ENCODE data around the gene FUT4. TPM values are rescaled to one million over a fixed set of nuclear protein-coding genes. Genes with fewer than 3 reads are reported as not detected.

The FUT4 gene
- total RNA-seq, 1 experiment from 2014 or later = 7.7 TPM

- DNase-seq (ENCODE audit: low spot score) (no peak), ATAC-seq (no peak)
- POLR2A ChIA-PET = interaction anchor here (1.1 kb wide), 1 partner anchor 10 kb away, joined by 3 read pairs; no protein-coding TSS in a partner anchor
- TF ChIP-seq TP53 (CRISPR knock-in tag; IDR thresholded peaks at IDR 0.05) (no peak), SP1 (CRISPR knock-in tag; conservative IDR thresholded peaks at IDR 0.05) (no peak), ARID4B (CRISPR knock-in tag; IDR thresholded peaks at IDR 0.05; ENCODE audit: borderline replicate concordance) (no peak), NFATC4 (CRISPR knock-in tag; IDR thresholded peaks at IDR 0.05) (no peak), ZNF121 (CRISPR knock-in tag; IDR thresholded peaks at IDR 0.05) (no peak)
- TF ChIP-seq, protein P1, sequence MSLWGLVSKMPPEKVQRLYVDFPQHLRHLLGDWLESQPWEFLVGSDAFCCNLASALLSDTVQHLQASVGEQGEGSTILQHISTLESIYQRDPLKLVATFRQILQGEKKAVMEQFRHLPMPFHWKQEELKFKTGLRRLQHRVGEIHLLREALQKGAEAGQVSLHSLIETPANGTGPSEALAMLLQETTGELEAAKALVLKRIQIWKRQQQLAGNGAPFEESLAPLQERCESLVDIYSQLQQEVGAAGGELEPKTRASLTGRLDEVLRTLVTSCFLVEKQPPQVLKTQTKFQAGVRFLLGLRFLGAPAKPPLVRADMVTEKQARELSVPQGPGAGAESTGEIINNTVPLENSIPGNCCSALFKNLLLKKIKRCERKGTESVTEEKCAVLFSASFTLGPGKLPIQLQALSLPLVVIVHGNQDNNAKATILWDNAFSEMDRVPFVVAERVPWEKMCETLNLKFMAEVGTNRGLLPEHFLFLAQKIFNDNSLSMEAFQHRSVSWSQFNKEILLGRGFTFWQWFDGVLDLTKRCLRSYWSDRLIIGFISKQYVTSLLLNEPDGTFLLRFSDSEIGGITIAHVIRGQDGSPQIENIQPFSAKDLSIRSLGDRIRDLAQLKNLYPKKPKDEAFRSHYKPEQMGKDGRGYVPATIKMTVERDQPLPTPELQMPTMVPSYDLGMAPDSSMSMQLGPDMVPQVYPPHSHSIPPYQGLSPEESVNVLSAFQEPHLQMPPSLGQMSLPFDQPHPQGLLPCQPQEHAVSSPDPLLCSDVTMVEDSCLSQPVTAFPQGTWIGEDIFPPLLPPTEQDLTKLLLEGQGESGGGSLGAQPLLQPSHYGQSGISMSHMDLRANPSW (CRISPR knock-in tag; conservative IDR thresholded peaks at IDR 0.05; ENCODE audit: low read depth) = no peak
- no peaks in the 10 kb centered on the region for H3K4me1 Mint-ChIP-seq
- CTCF ChIA-PET = interaction anchor here (1.4 kb wide), 1 partner anchor 382 kb away, joined by 3 read pairs; no protein-coding TSS in a partner anchor
- no peaks in the 10 kb centered on the region for H3K9me3 Mint-ChIP-seq
- H3K4me3 Mint-ChIP-seq = no peak overlapping the region
- H3K27ac Mint-ChIP-seq = no peak overlapping the region
- H3K36me3 Mint-ChIP-seq = no peaks in the 10 kb centered on the region
- peaks cover 12% of the 10 kb centered on the region; the same call in 1 of the 2 replicates for H3K27me3 Mint-ChIP-seq (ENCODE audit: low read depth)
Observed at GRCh38 chr11:94586546-94586945, 42.8 kb downstream of the FUT4 start.

DNA sequence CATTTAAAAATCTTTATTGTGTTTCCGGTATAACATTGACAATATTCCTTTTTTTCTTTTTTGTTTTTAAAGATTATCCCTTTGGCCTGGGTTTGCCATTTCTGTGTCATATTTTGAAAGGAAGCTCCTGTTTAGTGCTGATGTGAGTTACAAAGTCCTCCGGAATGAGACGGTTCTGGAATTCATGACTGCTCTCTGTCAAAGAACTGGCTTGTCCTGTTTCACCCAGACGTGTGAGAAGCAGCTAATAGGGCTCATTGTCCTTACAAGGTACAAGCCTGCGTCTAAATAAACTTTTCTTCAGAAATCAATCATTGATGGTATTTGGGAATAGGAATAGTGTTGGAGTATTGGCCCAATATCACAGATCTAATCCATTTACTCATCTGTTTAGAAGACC, 43.3 kb downstream of the FUT4 start:
- Mint-ChIP-seq H3K4me3 (no peak overlapping the region), H3K27ac (no peak overlapping the region), H3K36me3 (no peaks in the 10 kb centered on the region)

More for the DNA sequence above, 43.3 kb downstream of the FUT4 start:
- TF ChIP-seq ZNF671 (CRISPR knock-in tag; IDR thresholded peaks at IDR 0.05) (no peak), MYBL2 (CRISPR knock-in tag; IDR thresholded peaks at IDR 0.05) (no peak), CTCF (IDR thresholded peaks at IDR 0.05) (no peak), ZBTB43 (CRISPR knock-in tag; IDR thresholded peaks at IDR 0.05) (no peak), FOXJ3 (CRISPR knock-in tag; IDR thresholded peaks at IDR 0.05; ENCODE audit: borderline replicate concordance) (no peak), HMGA2 (CRISPR knock-in tag; IDR thresholded peaks at IDR 0.05) (no peak), ZBTB21 (CRISPR knock-in tag; IDR thresholded peaks at IDR 0.05; ENCODE audit: borderline replicate concordance) (no peak), ZNF232 (CRISPR knock-in tag; IDR thresholded peaks at IDR 0.05) (no peak), PREB (CRISPR knock-in tag; IDR thresholded peaks at IDR 0.05; ENCODE audit: borderline replicate concordance) (no peak), ESRRA (CRISPR knock-in tag; IDR thresholded peaks at IDR 0.05; ENCODE audit: borderline replicate concordance) (no peak), ZNF425 (CRISPR knock-in tag; conservative IDR thresholded peaks at IDR 0.05) (no peak), TP53 (CRISPR knock-in tag; IDR thresholded peaks at IDR 0.05) (no peak), JUN (CRISPR knock-in tag; IDR thresholded peaks at IDR 0.05) (no peak)
- TF ChIP-seq, protein P2, sequence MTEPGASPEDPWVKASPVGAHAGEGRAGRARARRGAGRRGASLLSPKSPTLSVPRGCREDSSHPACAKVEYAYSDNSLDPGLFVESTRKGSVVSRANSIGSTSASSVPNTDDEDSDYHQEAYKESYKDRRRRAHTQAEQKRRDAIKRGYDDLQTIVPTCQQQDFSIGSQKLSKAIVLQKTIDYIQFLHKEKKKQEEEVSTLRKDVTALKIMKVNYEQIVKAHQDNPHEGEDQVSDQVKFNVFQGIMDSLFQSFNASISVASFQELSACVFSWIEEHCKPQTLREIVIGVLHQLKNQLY (CRISPR knock-in tag; IDR thresholded peaks at IDR 0.05) = no peak
- no peak for DNase-seq (ENCODE audit: low spot score)
- ChIA-PET CTCF (interaction anchor here (1.4 kb wide), 1 partner anchor 381 kb away, joined by 3 read pairs; no protein-coding TSS in a partner anchor), POLR2A (interaction anchor here (1.1 kb wide), 1 partner anchor 9 kb away, joined by 3 read pairs; no protein-coding TSS in a partner anchor)
- no peaks in the 10 kb centered on the region for H3K9me3 Mint-ChIP-seq
- no peaks in the 10 kb centered on the region for H3K4me1 Mint-ChIP-seq
- no peak for ATAC-seq
- H3K27me3 Mint-ChIP-seq (ENCODE audit: low read depth) = peaks cover 12% of the 10 kb centered on the region; the same call in 1 of the 2 replicates

Data from WTC11 (cell line).